ENCODE measurements around the gene RAB11FIP3. TPM values are rescaled to one million over a fixed set of nuclear protein-coding genes. Genes with fewer than 3 reads are reported as not detected.

RAB11FIP3 gene
- total and polyA plus RNA-seq, 9 of the 15 experiments (the other 6 are each of a cell fraction or from before 2014, with no cell fraction given): 0.46 to 13.1 (median 4.3) TPM

GRCh38 chr16:527015-527903, 101.8 kb downstream of the RAB11FIP3 start, which contains the start of gene CAPN15 (continued):
- TF ChIP-seq CHD7 (IDR thresholded peaks at IDR 0.05; ENCODE audit: low read depth, low read length) (no peak), GTF2F1 (IDR thresholded peaks at IDR 0.05; ENCODE audit: low read depth, low read length) (no peak), YY1 (IDR thresholded peaks at IDR 0.05; ENCODE audit: borderline replicate concordance in 1 of 3, control insufficient read depth in 1 of 3, extremely low read depth in 1 of 3, insufficient read depth in 3 of 3, insufficient read length in 1 of 3, insufficient replicate concordance in 2 of 3, low read depth in 1 of 3, low read length in 2 of 3) (peak in 2 of 3 experiments; percentile 30 to 72), ZNF12 (CRISPR knock-in tag; IDR thresholded peaks at IDR 0.05) (peak; percentile 26; the same call in 1 of the 2 replicates)

All from K562 (cell line).